ENCODE data around the gene SIGLEC11.

- TF ChIP-seq CTCF (IDR thresholded peaks at IDR 0.05), result no peak
- TF ChIP-seq ZFX (IDR thresholded peaks at IDR 0.05; ENCODE audit: borderline replicate concordance), result no peak
These were observed 44.5 kb upstream of the SIGLEC11 start for GRCh38 chr19:50005428-50005827.
